Cardiac fibroblast (primary cell): ENCODE data around the gene FRK.

Experiments used
- DNase-seq, 2 donors: peaks; one replicate each; pipeline versions ENCODE4 v3.0.0 to v3.0.0-alpha.2; 2010; ENCODE audit warnings: low read depth in 2 of 2
- H3K4me3 ChIP-seq, 2 donors: replicated peaks in 1 of 2; 1 replicate in 1 of 2; 2 replicates in 1 of 2; pipeline ENCODE4 v1.5.1; 2011; ENCODE audit warnings: low read depth in 2 of 2, low read length in 2 of 2, mild to moderate bottlenecking in 2 of 2, moderate library complexity in 1 of 2
- TF ChIP-seq, protein P1 (sequence below): IDR thresholded peaks from one replicate; pipeline ENCODE4 v1.5.1; 2011; ENCODE audit warnings: low read depth, mild to moderate bottlenecking, low read length, inconsistent platforms

FRK gene

GRCh38 chr6:116019428-116019827 is 41.3 kb downstream of the FRK start:
- no peak for DNase-seq
- TF ChIP-seq, protein P1, sequence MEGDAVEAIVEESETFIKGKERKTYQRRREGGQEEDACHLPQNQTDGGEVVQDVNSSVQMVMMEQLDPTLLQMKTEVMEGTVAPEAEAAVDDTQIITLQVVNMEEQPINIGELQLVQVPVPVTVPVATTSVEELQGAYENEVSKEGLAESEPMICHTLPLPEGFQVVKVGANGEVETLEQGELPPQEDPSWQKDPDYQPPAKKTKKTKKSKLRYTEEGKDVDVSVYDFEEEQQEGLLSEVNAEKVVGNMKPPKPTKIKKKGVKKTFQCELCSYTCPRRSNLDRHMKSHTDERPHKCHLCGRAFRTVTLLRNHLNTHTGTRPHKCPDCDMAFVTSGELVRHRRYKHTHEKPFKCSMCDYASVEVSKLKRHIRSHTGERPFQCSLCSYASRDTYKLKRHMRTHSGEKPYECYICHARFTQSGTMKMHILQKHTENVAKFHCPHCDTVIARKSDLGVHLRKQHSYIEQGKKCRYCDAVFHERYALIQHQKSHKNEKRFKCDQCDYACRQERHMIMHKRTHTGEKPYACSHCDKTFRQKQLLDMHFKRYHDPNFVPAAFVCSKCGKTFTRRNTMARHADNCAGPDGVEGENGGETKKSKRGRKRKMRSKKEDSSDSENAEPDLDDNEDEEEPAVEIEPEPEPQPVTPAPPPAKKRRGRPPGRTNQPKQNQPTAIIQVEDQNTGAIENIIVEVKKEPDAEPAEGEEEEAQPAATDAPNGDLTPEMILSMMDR, result no peak
- no peak overlapping the region for H3K4me3 ChIP-seq

- TF ChIP-seq, protein P1, result no peak
- DNase-seq, result no peak
- no peak overlapping the region for H3K4me3 ChIP-seq
These were observed 41.7 kb downstream of the FRK start for GRCh38 chr6:116018976-116019375.

DNA sequence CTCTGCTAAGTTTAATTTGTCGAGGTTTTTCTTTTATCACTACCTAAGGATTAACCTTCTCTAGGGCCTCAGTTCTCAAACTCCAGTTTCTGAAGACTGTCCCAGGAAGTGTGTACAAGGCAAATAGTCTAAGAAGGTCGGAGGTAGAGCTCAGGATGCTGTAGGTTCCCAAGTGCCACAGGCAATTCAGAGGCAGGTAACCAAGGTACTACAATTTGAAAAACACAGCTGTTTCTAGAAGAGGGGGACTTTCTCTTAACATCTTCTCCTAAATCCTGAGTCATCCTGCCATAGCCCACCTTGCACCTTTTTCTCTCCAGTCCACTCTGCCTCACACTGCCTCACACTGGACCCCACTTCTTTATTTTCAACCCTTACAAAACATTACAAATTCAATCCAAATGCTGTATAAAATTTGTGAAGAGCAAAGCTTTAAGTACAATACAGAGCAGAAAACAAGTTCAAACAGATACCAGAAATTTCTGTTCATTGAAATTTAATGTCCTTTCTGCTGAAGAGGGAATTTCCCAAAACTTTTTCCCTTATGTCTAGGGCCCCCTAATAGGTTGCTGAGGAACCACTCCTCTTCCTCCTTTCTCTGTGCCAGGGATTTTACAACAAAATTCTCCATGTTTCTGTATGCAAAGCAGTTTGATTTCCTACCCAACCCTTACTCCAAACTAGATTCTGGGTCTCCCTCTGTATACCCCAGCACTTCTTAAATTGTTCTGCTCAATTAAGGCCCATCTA is 43.0 kb downstream of the FRK start:
- DNase-seq, result no peak
- no peak overlapping the region for H3K4me3 ChIP-seq
- TF ChIP-seq, protein P1, result no peak

DNA sequence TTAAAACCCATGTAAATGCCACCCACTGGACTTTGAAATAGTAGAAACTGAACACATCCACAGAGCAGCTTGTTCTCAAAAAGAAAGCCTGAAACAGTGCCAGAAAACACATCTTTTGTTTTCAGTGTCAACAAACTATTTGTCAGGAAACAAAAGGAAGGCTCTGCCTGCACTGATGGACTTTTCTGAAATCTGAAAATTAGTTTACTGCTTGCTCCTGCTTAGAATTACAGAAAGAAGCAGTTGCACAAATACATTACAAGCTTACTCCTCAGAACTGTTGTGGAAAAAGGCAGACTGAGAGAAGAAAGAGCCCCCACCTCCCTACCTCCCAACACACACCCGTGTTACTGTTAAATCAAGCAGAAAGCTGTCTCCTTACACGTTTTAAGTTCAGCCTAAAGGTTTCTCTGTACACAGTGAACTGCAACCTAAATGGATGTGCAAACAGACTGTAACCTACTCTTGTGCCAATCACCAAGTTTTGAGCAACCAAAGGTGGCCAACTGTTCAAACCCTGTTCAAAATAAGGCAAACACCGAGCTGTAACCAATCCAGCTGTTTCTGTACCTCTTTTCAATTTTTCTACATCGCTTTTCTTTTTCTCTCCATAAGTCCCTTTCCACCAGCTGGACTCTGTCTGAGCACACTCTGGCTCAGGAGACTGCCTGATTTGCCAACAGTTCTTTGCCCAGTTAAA is 43.7 kb downstream of the FRK start:
- no peak overlapping the region for H3K4me3 ChIP-seq
- peak; percentile 34 to 71 for DNase-seq
- TF ChIP-seq, protein P1, result no peak

GRCh38 chr6:116015983-116016382 is 44.7 kb downstream of the FRK start:
- TF ChIP-seq, protein P1, result no peak
- no peak overlapping the region for H3K4me3 ChIP-seq
- DNase-seq, result no peak

- TF ChIP-seq, protein P1, result no peak
- H3K4me3 ChIP-seq, result no peak overlapping the region
- no peak for DNase-seq
These were observed 45.1 kb downstream of the FRK start for GRCh38 chr6:116015561-116015960.
